NCI-H146 treated with DMSO at 0.1 percent for 48 hours (cell line): ENCODE results near the gene GRHL3.
A peak's percentile ranks its signal among the peaks of the same experiment; 100 is the strongest.

Experiments used
- DNase-seq: peaks from one replicate; lab custom pipeline; 2025; ENCODE audit not compliant: unreplicated experiment; lab: John Stamatoyannopoulos, UW

The GRHL3 gene

DNA sequence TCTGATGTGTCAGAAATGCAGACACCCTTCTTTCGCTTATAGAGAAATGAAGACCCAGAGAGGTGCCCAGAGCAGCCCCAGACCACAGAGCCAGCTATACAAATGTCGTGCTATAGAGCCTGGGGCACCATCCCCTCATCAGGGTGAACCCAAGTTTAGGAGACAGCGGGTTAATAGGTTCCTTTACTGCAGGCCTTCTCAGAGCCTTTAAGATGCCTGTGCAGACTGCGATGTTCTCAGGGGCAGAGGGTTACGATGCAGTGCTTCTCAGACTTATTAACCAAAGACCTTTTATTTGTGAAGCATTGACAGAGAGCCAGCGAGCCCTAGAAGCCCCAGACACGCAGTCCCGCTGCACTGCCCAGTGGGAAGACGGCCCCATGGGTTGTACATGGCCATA is 47.5 kb downstream of the GRHL3 start:
- no peak for DNase-seq

- no peak for DNase-seq
These were observed 50.0 kb downstream of the GRHL3 start for GRCh38 chr1:24369199-24369598.

GRCh38 chr1:24369801-24370200 is 50.6 kb downstream of the GRHL3 start:
- DNase-seq = no peak

DNA sequence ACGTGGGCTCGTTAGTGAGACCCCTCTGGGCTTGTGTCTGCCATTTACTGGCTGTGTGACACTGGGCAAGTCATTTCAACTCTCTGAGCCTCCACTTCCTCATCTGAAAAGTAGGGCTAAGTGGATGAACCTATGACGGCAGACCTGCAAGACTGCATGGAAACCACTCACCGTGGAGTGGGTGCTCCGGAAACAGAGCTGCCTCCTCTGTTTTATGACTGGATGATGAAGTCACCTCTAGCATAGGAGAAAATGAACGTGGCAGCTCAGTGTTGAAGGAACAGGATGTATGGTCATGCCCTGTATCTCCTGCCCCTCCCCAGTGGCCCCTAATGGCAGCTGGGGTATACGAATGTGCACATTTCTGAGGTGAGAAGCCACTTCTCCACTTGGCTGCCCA is 53.9 kb downstream of the GRHL3 start:
- DNase-seq = no peak

- no peak for DNase-seq
These were observed 54.6 kb downstream of the GRHL3 start for GRCh38 chr1:24373710-24374109.

- peak; percentile 71 for DNase-seq
These were observed 56.0 kb downstream of the GRHL3 start for GRCh38 chr1:24374891-24375786.

DNA sequence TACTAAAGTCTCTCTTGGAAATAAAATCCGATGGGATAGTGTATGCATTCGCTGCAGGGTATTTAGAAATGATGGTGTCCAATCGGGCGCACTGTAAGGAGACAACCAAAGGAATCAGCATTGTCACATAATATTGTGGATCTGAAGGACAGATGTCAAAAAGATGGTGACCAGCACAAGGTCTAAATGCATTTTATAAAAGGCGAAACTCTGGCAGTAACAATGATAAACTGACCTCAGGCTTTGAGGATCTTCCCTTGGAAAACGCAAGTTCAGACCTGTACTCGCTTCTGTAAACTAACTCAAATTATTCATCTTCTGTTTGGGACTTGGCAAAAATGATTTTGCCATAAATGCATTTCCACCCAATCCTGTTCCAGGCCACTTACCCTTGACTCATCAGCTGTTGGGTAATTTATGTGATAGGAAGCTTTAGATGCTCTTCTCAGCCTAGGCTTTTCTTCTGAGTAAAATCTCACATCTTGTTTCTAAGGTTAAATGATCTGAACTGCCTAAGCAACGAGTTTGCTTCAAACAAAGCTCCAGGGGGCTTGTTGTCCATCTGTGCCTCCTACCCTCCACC is 60.7 kb downstream of the GRHL3 start:
- no peak for DNase-seq

DNA sequence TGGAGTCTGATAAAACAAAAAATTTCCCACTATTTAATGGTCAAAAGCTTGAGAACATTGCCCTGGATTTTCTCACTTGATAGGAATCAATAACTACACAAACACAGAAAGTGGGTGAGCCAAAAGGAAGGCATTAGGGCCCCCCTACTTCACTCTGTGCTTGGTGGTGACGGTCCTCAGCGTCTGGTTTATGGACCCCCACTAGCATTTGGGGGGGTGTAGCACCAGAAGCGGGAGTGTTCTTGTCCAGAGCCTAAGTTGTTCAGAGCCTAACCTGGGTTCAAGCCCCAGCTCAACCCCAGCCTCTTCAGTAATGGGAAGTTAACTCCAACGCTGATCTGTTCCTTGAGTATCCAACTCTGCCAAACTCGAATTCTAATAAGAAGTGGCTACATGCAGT is 61.4 kb downstream of the GRHL3 start:
- no peak for DNase-seq

DNA sequence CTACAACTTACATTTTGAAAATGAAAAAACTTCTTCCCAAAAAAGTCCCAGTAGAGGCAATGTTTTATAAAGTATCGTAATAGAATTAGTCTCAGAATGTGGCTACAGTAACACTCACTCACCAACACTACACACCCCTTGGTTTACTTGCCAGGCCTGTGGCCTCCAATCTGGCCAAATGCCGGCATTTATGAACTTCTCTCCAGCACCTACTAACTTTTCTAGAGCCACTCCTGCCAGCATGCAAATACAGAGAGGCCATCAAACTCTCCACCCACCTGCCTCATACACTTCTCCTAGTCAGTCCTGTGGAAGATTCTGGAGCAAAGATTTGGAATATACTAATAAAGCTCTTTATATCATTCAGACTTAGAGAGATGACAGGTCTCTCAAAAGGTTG is 62.1 kb downstream of the GRHL3 start:
- no peak for DNase-seq

- no peak for DNase-seq
These were observed 63.0 kb downstream of the GRHL3 start for GRCh38 chr1:24382165-24382577.

DNA sequence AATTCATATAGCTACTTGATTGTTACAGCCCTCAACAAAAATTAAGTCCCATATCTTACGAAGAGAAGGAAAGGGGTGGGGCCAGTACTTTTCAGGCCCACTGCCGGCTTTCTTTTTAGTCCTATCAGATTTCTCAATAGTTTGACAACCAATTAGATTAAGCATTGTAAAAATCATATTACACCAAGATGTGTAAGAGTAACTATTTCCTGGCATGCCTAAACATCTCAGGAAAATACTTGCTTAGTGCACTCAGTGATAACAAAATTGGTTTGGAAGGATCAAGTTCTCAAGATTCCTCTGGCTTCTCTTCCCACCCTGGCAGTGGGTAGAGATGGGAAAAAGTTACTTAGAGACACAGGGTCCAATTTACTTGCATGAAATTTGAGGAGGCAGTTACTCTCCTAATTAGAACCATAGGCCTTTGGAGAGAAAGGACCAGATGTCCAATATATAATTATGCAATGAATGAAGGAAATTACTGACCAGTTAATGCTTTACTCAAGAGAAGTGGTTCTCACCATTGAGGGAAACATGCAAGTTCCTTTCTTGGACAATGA is 64.3 kb downstream of the GRHL3 start:
- DNase-seq = no peak

GRCh38 chr1:24384251-24385090 is 65.3 kb downstream of the GRHL3 start:
- no peak for DNase-seq

DNA sequence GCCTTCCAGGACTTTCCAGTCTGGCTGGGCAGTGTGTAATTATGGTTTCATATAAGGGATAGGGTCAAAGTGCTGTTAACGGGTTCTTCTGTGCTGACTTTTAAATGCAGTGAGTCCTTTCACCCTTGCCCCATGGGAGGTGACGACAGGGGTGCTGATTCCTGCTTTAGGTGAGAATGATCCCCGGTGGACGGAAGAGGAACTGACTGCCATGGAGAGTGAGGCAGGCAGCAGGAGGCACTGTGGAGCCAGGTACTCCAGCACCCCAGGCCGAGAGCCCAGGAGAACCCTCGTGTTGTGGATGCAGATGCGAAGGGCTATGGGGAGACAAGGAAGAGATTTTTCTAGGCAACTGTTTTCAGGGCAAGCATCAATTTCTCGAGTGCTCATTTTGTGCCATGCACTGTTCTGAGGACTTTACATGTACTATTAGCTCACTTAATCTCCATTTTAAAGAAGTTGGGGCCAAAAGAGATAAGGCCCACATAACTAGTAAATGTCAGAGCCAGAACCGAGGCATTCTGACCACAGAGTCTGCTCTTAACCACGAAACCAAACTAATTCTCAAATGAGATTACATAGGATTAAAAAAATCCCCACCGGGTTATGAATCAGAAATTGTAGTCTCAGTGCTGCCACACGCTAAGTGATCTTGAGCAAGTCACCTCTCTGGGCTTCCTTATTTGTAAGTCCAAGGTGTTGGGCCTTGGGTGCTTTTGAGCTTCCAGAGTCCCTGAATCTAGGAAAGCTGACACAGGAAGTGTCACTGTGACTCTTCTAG is 66.2 kb downstream of the GRHL3 start:
- no peak for DNase-seq

GRCh38 chr1:24386241-24386640 is 67.1 kb downstream of the GRHL3 start:
- DNase-seq = no peak

- no peak for DNase-seq
These were observed 67.8 kb downstream of the GRHL3 start for GRCh38 chr1:24386931-24387330.

DNA sequence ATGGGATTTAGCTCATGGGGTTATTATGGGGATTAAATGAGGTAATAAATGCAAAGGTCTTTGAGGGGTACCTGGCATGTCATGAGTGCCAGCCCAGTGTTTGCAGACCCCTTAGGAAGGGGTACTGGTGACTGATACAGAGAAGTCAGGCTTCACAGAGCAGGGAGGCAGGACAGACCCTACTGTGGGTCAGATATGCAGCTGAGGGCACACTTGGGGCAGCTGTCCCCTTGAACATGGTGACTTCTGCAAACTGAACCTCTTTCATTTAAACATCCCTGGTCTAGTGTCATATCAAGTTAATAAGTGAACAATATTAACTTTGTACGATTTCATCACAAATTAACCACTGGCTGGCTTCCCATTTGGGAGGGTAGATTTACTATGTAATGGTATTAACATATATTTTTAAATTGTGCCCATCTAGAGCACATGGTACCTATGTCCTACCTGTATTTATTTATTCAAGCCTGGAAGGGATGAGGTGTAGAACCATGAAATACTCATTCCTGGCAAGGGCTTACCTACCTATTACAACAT is 68.5 kb downstream of the GRHL3 start:
- no peak for DNase-seq

- no peak for DNase-seq
These were observed 69.3 kb downstream of the GRHL3 start for GRCh38 chr1:24388331-24388885.

DNA sequence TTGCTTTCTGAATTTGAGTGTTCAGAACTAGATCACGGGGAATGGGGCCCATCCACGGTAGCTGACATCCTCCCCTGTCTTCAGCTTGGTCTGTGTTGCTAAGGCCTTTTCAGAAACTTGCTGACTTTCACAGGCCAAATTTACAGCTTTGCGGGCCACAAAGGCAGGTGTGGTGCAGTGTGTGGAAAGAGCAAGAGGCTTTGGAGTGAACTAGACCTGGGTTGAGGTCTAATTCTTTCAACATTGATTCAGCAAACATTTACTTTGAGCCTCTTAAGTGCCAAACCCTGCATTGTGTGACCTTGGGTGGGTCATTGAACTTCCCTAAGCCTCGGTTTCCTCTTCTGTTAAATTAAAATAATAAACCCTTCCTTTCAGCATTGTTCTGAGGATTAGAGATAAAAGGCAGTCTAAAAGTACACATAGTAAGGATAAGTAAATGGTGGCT is 70.1 kb downstream of the GRHL3 start:
- no peak for DNase-seq

DNA sequence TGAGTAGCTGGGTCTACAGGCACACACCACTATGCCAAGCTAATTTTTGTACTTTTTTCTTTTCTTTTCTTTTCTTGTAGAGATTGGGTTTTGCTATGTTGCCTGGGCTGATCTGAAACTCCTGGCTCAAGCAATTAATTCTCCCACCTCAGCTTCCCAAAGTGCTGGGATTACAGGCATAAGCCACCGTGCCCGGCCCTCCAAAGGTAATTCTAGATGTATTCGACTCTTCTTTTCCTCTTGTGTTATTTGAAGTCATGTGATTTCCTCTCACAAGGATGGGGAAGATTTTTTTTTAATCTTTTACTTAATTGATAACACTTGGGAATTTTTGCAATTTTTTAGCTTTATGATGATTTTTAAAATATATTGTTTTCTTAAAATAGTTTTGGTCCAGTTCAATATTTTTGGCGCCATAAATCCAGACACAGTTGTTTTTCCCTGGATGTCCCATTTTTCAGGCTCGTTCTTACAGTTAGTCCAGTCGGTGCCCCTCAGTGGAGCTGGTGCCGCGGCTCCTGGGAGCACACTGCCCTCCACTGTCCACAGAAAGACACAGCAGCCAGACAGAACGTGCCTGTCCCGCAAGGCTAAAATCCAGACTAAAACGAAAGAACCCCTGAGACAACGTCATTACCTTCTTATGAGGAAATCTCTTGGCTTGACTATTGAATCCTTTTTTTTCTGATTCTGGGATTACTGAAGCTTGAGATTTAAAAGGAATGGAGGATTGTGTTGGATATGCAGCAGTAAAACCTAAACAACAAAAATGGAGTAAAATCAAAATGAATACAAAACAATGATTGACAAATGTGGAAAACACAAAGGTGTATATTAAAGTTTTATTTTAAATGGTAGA is 72.0 kb downstream of the GRHL3 start:
- peak; percentile 47 for DNase-seq
